BJ (cell line): ENCODE measurements around the gene HFE. TPM values are rescaled to one million over a fixed set of nuclear protein-coding genes. Genes with fewer than 3 reads are reported as not detected.

Source experiments
- CTCF ChIA-PET: fragments of 350-600 bp; formaldehyde crosslinking; extraction: SDS; loops from one replicate; lab custom pipeline; 2021; ENCODE audit warnings: antibody characterized with exemption, inconsistent platforms; lab: Yijun Ruan, JAX
- POLR2A ChIA-PET: fragments of 300-600 bp; sonication (Branson Sonifier 250); formaldehyde crosslinking; extraction: SDS; loops from one replicate; lab custom pipeline; 2021; ENCODE audit warnings: antibody characterized with exemption; lab: Charles Lee
- DNase-seq: peaks from one replicate; pipeline ENCODE4 v3.0.0-alpha.2; 2011; ENCODE audit warnings: low read depth
- H3K27me3 ChIP-seq: 2 replicates; pipeline ENCODE4 v1.6.0; 2011; ENCODE audit warnings: low read length; ENCODE audit not compliant: control insufficient read depth, insufficient read depth
- H3K36me3 ChIP-seq: 2 replicates; pipeline ENCODE4 v1.5.1; 2011; ENCODE audit warnings: low read length; ENCODE audit not compliant: control insufficient read depth, insufficient read depth
- H3K4me3 ChIP-seq: 2 replicates; pipeline ENCODE4 v1.5.1; 2011; ENCODE audit warnings: low read depth, mild to moderate bottlenecking, control low read depth, low read length
- polyA plus RNA-seq: library from polyadenylated mRNA; depleted of rRNA; stranded (reverse); fragments of >200 nt; gene quantifications from 2 replicates; pipeline ENCODE4 v1.2.3, GENCODE V29; 2011
- TF ChIP-seq, protein P1 (sequence below): IDR thresholded peaks from 2 replicates; pipeline ENCODE4 v1.5.1; 2011; ENCODE audit warnings: low read depth, mild to moderate bottlenecking, control low read depth, inconsistent platforms, low read length, moderate library complexity; ENCODE audit not compliant: insufficient read depth

HFE gene
- polyA plus RNA-seq, 1 experiment: 24.3 TPM

DNA sequence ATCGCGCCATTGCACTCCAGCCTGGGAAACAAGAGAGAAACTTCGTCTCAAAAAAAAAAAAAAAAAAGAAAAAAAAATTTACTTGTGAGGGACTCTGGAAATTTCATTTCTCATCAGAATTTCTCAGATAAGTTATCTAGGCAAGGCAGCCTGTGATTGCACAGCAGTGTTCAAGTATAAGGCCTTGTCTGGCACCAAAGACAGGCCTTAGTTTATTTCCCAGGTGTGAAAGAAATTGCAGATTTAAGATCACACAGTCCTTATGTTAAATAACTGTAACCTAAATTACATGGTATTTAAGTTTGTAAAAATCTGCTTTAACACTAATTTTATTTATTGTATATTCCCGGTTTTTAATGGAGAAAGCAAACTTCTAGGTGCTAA lies 34.8 kb downstream of the HFE start:
- Histone ChIP-seq H3K27me3 (no peaks in the 10 kb centered on the region), H3K4me3 (no peak overlapping the region), H3K36me3 (no peaks in the 10 kb centered on the region; the same call in 1 of the 2 replicates)
- ChIA-PET POLR2A (no interaction called here), CTCF (no interaction called here)
- DNase-seq: no peak
- TF ChIP-seq, protein P1, sequence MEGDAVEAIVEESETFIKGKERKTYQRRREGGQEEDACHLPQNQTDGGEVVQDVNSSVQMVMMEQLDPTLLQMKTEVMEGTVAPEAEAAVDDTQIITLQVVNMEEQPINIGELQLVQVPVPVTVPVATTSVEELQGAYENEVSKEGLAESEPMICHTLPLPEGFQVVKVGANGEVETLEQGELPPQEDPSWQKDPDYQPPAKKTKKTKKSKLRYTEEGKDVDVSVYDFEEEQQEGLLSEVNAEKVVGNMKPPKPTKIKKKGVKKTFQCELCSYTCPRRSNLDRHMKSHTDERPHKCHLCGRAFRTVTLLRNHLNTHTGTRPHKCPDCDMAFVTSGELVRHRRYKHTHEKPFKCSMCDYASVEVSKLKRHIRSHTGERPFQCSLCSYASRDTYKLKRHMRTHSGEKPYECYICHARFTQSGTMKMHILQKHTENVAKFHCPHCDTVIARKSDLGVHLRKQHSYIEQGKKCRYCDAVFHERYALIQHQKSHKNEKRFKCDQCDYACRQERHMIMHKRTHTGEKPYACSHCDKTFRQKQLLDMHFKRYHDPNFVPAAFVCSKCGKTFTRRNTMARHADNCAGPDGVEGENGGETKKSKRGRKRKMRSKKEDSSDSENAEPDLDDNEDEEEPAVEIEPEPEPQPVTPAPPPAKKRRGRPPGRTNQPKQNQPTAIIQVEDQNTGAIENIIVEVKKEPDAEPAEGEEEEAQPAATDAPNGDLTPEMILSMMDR: no peak

DNA sequence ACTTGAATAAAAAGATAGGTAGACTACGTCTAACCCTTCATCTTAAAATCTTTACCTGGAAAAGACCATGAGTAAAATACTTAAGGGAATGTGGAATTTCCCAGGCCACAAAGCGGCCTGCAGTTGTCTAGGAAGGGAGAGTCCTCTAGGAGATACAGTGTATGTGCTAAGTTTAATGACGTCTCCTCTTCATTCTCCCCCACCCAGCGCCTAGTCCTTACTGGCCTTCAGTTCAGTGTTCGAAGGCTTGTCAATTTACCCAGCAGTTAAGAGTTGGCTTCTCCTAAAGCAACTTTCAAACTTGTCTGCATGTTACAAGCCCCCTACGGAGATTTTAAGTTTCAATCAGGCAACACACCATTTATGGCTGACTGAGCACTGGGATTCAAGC lies 35.2 kb downstream of the HFE start:
- ChIA-PET POLR2A (interaction anchor here (1.1 to 5.2 kb wide), 7 partner anchors 19 to 1770 kb away, joined by 3 to 172 read pairs (median 28); a partner anchor contains a TSS), CTCF (interaction anchor here (1.4 to 2.3 kb wide), 2 partner anchors 29 to 58 kb away, joined by 4 to 11 read pairs; no protein-coding TSS in a partner anchor)
- TF ChIP-seq, protein P1: no peak

DNA sequence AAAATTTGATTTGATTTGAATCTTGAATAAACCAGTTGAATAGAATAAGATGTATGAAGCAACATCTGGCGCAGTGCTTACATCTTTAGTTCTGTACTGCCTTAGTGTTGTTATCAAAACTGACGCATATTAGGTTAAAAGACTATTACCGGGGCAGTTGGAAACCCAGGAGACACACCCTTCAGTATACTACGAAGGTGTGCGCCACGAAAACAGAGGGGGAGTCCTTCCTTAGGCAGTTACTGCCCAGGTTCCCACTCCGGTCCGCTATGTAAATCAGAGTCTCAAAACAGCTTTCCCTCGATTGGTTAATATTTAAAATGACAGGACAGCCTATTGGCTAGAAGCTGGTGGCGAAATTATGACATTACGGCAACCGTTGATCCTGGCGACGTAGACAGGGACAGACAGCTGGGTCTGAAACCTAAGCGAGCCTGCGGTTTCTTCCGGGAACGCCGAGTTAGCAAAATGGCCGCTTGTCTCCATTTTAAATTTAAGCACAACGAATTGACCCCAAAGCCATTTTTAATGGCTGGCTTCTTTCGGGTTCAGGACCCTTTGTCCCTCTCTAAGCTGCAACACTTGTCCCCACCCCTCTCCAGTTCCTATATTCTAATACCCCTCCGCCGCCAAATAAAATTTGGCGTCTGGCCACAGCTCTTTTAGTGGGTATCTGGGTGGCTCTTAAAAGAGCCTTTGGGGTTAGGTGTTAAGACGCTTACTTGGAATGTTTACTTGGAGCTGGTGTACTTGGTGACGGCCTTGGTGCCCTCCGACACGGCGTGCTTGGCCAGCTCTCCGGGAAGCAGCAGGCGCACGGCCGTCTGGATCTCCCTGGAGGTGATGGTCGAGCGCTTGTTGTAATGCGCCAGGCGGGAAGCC lies 35.8 kb downstream of the HFE start:
- TF ChIP-seq, protein P1: no peak
- Histone ChIP-seq H3K36me3 (no peaks in the 10 kb centered on the region; the same call in 1 of the 2 replicates), H3K4me3 (peak overlapping the region; percentile 59), H3K27me3 (no peaks in the 10 kb centered on the region)
- peak; percentile 98 for DNase-seq
- POLR2A ChIA-PET: interaction anchor here (0.6 to 5.2 kb wide), 27 partner anchors 16 to 1770 kb away, joined by 3 to 172 read pairs (median 6); a partner anchor contains a TSS
- CTCF ChIA-PET: interaction anchor here (1.0 to 2.3 kb wide), 4 partner anchors 26 to 97 kb away, joined by 4 to 11 read pairs (median 4); no protein-coding TSS in a partner anchor

More for the DNA sequence above, 35.2 kb downstream of the HFE start:
- no peak for DNase-seq
- Histone ChIP-seq H3K4me3 (peak overlapping the region; percentile 59), H3K27me3 (no peaks in the 10 kb centered on the region), H3K36me3 (no peaks in the 10 kb centered on the region; the same call in 1 of the 2 replicates)

DNA sequence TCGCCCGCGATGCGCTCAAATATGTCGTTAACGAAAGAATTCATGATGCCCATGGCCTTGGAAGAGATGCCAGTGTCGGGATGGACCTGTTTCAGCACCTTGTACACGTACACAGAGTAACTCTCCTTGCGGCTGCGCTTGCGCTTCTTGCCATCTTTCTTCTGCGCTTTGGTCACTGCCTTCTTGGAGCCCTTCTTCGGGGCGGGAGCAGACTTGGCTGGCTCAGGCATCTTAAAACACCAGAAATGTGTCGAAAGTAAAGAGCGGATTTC lies 36.4 kb downstream of the HFE start:
- TF ChIP-seq, protein P1: no peak
- Histone ChIP-seq H3K4me3 (peak overlapping the region; percentile 59), H3K36me3 (no peaks in the 10 kb centered on the region; the same call in 1 of the 2 replicates), H3K27me3 (no peaks in the 10 kb centered on the region)
- CTCF ChIA-PET: interaction anchor here (0.7 to 2.3 kb wide), 6 partner anchors 26 to 97 kb away, joined by 3 to 11 read pairs (median 4); a partner anchor contains a TSS
- no peak for DNase-seq
- POLR2A ChIA-PET: interaction anchor here (0.6 to 5.2 kb wide), 31 partner anchors 17 to 1769 kb away, joined by 3 to 172 read pairs (median 5); a partner anchor contains a TSS
